ENCODE results near the gene ISLR2.

ISLR2 gene

GRCh38 chr15:74128785-74129585 is 1.4 kb upstream of the ISLR2 start:
- no peak for TF ChIP-seq POLR2A (IDR thresholded peaks at IDR 0.05; ENCODE audit: extremely low read depth, insufficient read length)
- TF ChIP-seq CTCF (IDR thresholded peaks at IDR 0.05; ENCODE audit: low read depth, low read length), result no peak
- no peak for TF ChIP-seq MAX (IDR thresholded peaks at IDR 0.05; ENCODE audit: low read depth, low read length)
- no peak for TF ChIP-seq MYC (IDR thresholded peaks at IDR 0.05; ENCODE audit: low read depth, low read length)
- DNase-seq (ENCODE audit: low read depth), result no peak
- no peak overlapping the region for H3K4me3 ChIP-seq (ENCODE audit: low read depth, low read length)

GRCh38 chr15:74129586-74130154 is 716 bp upstream of the ISLR2 start:
- no peak for TF ChIP-seq CTCF (IDR thresholded peaks at IDR 0.05; ENCODE audit: low read depth, low read length)
- no peak for TF ChIP-seq POLR2A (IDR thresholded peaks at IDR 0.05; ENCODE audit: extremely low read depth, insufficient read length)
- no peak for TF ChIP-seq MYC (IDR thresholded peaks at IDR 0.05; ENCODE audit: low read depth, low read length)
- no peak for TF ChIP-seq MAX (IDR thresholded peaks at IDR 0.05; ENCODE audit: low read depth, low read length)
- H3K4me3 ChIP-seq (ENCODE audit: low read depth, low read length), result no peak overlapping the region
- DNase-seq (ENCODE audit: low read depth), result no peak

GRCh38 chr15:74130849-74131627 is 652 bp downstream of the ISLR2 start:
- DNase-seq (ENCODE audit: low read depth), result no peak
- no peak for TF ChIP-seq MYC (IDR thresholded peaks at IDR 0.05; ENCODE audit: low read depth, low read length)
- TF ChIP-seq POLR2A (IDR thresholded peaks at IDR 0.05; ENCODE audit: extremely low read depth, insufficient read length), result no peak
- TF ChIP-seq CTCF (IDR thresholded peaks at IDR 0.05; ENCODE audit: low read depth, low read length), result no peak
- no peak for TF ChIP-seq MAX (IDR thresholded peaks at IDR 0.05; ENCODE audit: low read depth, low read length)
- no peak overlapping the region for H3K4me3 ChIP-seq (ENCODE audit: low read depth, low read length)

- DNase-seq (ENCODE audit: low read depth), result no peak
- H3K4me3 ChIP-seq (ENCODE audit: low read depth, low read length), result no peak overlapping the region
- TF ChIP-seq POLR2A (IDR thresholded peaks at IDR 0.05; ENCODE audit: extremely low read depth, insufficient read length) (no peak), MYC (IDR thresholded peaks at IDR 0.05; ENCODE audit: low read depth, low read length) (no peak), MAX (IDR thresholded peaks at IDR 0.05; ENCODE audit: low read depth, low read length) (no peak)
These were observed 1.4 kb downstream of the ISLR2 start for GRCh38 chr15:74131628-74132413.

GRCh38 chr15:74132681-74133651 is 2.6 kb downstream of the ISLR2 start:
- no peak overlapping the region for H3K4me3 ChIP-seq (ENCODE audit: low read depth, low read length)
- TF ChIP-seq POLR2A (IDR thresholded peaks at IDR 0.05; ENCODE audit: extremely low read depth, insufficient read length), result no peak
- no peak for TF ChIP-seq MYC (IDR thresholded peaks at IDR 0.05; ENCODE audit: low read depth, low read length)
- no peak for TF ChIP-seq MAX (IDR thresholded peaks at IDR 0.05; ENCODE audit: low read depth, low read length)
- no peak for TF ChIP-seq CTCF (IDR thresholded peaks at IDR 0.05; ENCODE audit: low read depth, low read length)
- DNase-seq (ENCODE audit: low read depth), result no peak

All from NB4 (cell line).